Ishikawa (cell line): ENCODE data around the gene FLT3LG.

Experiments
- CEBPB ChIP-seq: IDR thresholded peaks from 2 replicates; pipeline ENCODE4 v1.6.1; 2012
- EGR1 ChIP-seq: IDR thresholded peaks from 2 replicates; pipeline ENCODE4 v1.6.1; 2012
- EP300 ChIP-seq: IDR thresholded peaks from 2 replicates; pipeline ENCODE4 v1.6.1; 2012; ENCODE audit warnings: borderline replicate concordance
- FOXM1 ChIP-seq: IDR thresholded peaks from 2 replicates; pipeline ENCODE4 v1.6.1; 2012; ENCODE audit warnings: low read depth, borderline replicate concordance
- NFIC ChIP-seq: IDR thresholded peaks from 2 replicates; pipeline ENCODE4 v1.6.1; 2012
- RAD21 ChIP-seq: IDR thresholded peaks from 2 replicates; pipeline ENCODE4 v1.6.1; 2012; ENCODE audit warnings: low read depth
- TAF1 ChIP-seq: IDR thresholded peaks from 2 replicates; pipeline ENCODE4 v1.6.1; 2012; ENCODE audit warnings: low read depth, mild to moderate bottlenecking
- TCF12 ChIP-seq: IDR thresholded peaks from 2 replicates; pipeline ENCODE4 v1.6.1; 2012; ENCODE audit warnings: low read depth
- TEAD4 ChIP-seq: IDR thresholded peaks from 2 replicates; pipeline ENCODE4 v1.6.1; 2012
- USF1 ChIP-seq: IDR thresholded peaks from 2 replicates; pipeline ENCODE4 v1.6.1; 2012
- YY1 ChIP-seq: IDR thresholded peaks from 2 replicates; pipeline ENCODE4 v1.6.1; 2012; ENCODE audit warnings: low read depth
- TF ChIP-seq, protein P1 (sequence below): IDR thresholded peaks from 2 replicates; pipeline ENCODE4 v1.6.1; 2012; ENCODE audit warnings: low read depth, mild to moderate bottlenecking
- TF ChIP-seq, protein P2 (sequence below): IDR thresholded peaks from 2 replicates; pipeline ENCODE4 v1.6.1; 2012

- TF ChIP-seq FOXM1 (no peak), TEAD4 (no peak), RAD21 (no peak), YY1 (no peak), NFIC (no peak), EP300 (no peak), TAF1 (no peak), USF1 (no peak), EGR1 (no peak), CEBPB (no peak), TCF12 (no peak; the same call in 1 of the 2 replicates)
- TF ChIP-seq, protein P1, sequence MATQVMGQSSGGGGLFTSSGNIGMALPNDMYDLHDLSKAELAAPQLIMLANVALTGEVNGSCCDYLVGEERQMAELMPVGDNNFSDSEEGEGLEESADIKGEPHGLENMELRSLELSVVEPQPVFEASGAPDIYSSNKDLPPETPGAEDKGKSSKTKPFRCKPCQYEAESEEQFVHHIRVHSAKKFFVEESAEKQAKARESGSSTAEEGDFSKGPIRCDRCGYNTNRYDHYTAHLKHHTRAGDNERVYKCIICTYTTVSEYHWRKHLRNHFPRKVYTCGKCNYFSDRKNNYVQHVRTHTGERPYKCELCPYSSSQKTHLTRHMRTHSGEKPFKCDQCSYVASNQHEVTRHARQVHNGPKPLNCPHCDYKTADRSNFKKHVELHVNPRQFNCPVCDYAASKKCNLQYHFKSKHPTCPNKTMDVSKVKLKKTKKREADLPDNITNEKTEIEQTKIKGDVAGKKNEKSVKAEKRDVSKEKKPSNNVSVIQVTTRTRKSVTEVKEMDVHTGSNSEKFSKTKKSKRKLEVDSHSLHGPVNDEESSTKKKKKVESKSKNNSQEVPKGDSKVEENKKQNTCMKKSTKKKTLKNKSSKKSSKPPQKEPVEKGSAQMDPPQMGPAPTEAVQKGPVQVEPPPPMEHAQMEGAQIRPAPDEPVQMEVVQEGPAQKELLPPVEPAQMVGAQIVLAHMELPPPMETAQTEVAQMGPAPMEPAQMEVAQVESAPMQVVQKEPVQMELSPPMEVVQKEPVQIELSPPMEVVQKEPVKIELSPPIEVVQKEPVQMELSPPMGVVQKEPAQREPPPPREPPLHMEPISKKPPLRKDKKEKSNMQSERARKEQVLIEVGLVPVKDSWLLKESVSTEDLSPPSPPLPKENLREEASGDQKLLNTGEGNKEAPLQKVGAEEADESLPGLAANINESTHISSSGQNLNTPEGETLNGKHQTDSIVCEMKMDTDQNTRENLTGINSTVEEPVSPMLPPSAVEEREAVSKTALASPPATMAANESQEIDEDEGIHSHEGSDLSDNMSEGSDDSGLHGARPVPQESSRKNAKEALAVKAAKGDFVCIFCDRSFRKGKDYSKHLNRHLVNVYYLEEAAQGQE = no peak
- TF ChIP-seq, protein P2, sequence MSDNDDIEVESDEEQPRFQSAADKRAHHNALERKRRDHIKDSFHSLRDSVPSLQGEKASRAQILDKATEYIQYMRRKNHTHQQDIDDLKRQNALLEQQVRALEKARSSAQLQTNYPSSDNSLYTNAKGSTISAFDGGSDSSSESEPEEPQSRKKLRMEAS = no peak
These were observed 22.6 kb downstream of the FLT3LG start for GRCh38 chr19:49496574-49497008.
